Peyer's patch (tissue), 4 donors: ENCODE data around the gene CHMP1B. TPM values are rescaled to one million over a fixed set of nuclear protein-coding genes. Genes with fewer than 3 reads are reported as not detected.
"Not testable (repeated sequence)": the region's sequence is repeated elsewhere in the genome, so short reads cannot be mapped to it uniquely, and the experiment has no call there.

Experiments used
- DNase-seq, 3 donors: peaks; one replicate each; pipeline ENCODE4 v3.0.0-alpha.2; 2017 to 2019
- H3K27ac ChIP-seq, 4 donors: fragments of 200-600 bp; sonication (generic); one replicate each; pipeline ENCODE4 v1.5.1; 2016 to 2019
- H3K27me3 ChIP-seq, 2 donors: fragments of 200-600 bp; sonication (generic); one replicate each; pipeline ENCODE4 v1.5.1; 2019
- H3K36me3 ChIP-seq, 3 donors: fragments of 200-600 bp; sonication (generic); one replicate each; pipeline ENCODE4 v1.5.1; 2016 to 2019
- H3K4me1 ChIP-seq, 4 donors: fragments of 200-600 bp; sonication (generic); one replicate each; pipeline ENCODE4 v1.5.1; 2016 to 2019
- H3K4me3 ChIP-seq, 4 donors: fragments of 200-600 bp; sonication (generic); 1 replicate in 3 of 4; 2 replicates in 1 of 4; pipeline ENCODE4 v1.5.1; 2016 to 2019; ENCODE audit warnings: mild to moderate bottlenecking in 1 of 4
- H3K9me3 ChIP-seq, 4 donors: fragments of 200-600 bp; sonication (generic); one replicate each; pipeline ENCODE4 v1.5.1; 2016 to 2019; ENCODE audit warnings: mild to moderate bottlenecking in 1 of 4
- CTCF ChIP-seq, 6 experiments: fragments of 450-650 bp in 4 of 6; fragments of 200-600 bp in 2 of 6; sonication (generic) in 1 of 6; IDR thresholded peaks; one replicate each; pipeline ENCODE4 v1.5.1; 2017 to 2019; ENCODE audit warnings: antibody characterized with exemption in 6 of 6, mild to moderate bottlenecking in 3 of 6, moderate library complexity in 1 of 6
- POLR2A ChIP-seq, 2 donors: fragments of 450-650 bp; IDR thresholded peaks; one replicate each; pipeline ENCODE4 v1.5.1; 2017; ENCODE audit warnings: antibody characterized with exemption in 2 of 2, mild to moderate bottlenecking in 2 of 2, moderate library complexity in 2 of 2
- total RNA-seq, 4 donors: library from RNA; depleted of rRNA; stranded (reverse); fragments of >200 nt; gene quantifications; one replicate each; pipeline ENCODE4 v1.1.0, GENCODE V29; 2016

The CHMP1B gene
- total RNA-seq, 4 donors from 2014 or later, result 51.1 to 71.6 (median 65.0) TPM

- peak overlapping the region in 1 of 4 donors; percentile 12 for H3K4me3 ChIP-seq
- H3K27me3 ChIP-seq, result no peaks in the 10 kb centered on the region
- TF ChIP-seq POLR2A (IDR thresholded peaks at IDR 0.05), result no peak
- peak in 2 of 6 experiments; percentile 10 to 37 for TF ChIP-seq CTCF (IDR thresholded peaks at IDR 0.05)
- H3K36me3 ChIP-seq, result peaks cover 0 to 74% (median 0%) of the 10 kb centered on the region in 3 donors
- peak overlapping the region in 2 of 4 donors; percentile 21 to 59 for H3K27ac ChIP-seq
- H3K9me3 ChIP-seq, result no peaks in the 10 kb centered on the region
- H3K4me1 ChIP-seq, result peaks cover 0 to 20% (median 1%) of the 10 kb centered on the region in 4 donors
- DNase-seq, result peak in 1 of 3 donors; percentile 64
Observed at GRCh38 chr18:11887328-11888128, 36.3 kb downstream of the CHMP1B start.

DNA sequence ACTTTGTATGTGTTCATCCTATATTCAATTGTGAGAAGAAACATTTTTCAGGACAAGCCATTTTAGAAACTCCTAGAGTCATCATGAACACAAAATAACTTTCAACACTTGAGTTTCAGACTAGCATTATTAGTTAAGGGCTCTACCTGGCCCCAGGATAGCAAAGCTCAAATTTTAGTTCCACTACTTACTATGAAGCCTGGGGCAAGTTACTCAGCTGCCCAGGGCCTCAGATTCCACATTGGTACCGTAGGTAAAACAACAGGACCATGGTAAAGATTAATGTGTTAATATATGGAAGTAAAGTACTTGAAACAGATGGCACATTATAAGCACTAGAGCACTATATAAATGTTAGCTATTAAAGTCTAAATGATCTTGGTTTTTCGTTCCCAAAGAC is 37.5 kb downstream of the CHMP1B start:
- no peaks in the 10 kb centered on the region for H3K9me3 ChIP-seq
- no peaks in the 10 kb centered on the region for H3K27me3 ChIP-seq
- no peak overlapping the region for H3K27ac ChIP-seq
- H3K36me3 ChIP-seq, result peaks cover 0 to 82% (median 0%) of the 10 kb centered on the region in 3 donors
- peaks cover 0 to 20% (median 1%) of the 10 kb centered on the region in 4 donors for H3K4me1 ChIP-seq
- no peak for DNase-seq
- TF ChIP-seq CTCF (IDR thresholded peaks at IDR 0.05) (no peak), POLR2A (IDR thresholded peaks at IDR 0.05) (no peak)
- no peak overlapping the region for H3K4me3 ChIP-seq

DNA sequence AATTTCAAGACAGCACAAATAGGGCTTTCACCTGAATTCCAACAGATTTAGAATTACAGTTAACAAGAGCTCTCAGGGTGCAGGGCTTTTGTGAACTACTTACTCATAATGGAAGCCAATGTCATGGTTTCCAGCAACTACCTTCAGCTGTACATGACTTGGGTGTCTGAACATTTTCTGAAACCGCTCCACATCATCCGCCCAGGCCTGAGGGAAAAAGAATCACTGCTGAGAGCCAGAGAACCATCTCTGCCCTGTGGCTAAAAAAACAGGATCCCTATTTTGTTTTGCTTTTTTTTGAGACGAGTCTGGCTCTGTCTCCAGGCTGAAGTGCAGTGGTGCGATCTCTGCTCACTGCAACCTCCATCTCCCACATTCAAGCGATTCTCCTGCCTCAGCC is 38.1 kb downstream of the CHMP1B start:
- TF ChIP-seq POLR2A (IDR thresholded peaks at IDR 0.05) (no peak), CTCF (IDR thresholded peaks at IDR 0.05) (no peak)
- Histone ChIP-seq H3K27ac (no peak overlapping the region), H3K4me3 (no peak overlapping the region), H3K4me1 (peaks cover 0 to 20% (median 1%) of the 10 kb centered on the region in 4 donors), H3K9me3 (no peaks in the 10 kb centered on the region), H3K27me3 (no peaks in the 10 kb centered on the region), H3K36me3 (peaks cover 0 to 80% (median 0%) of the 10 kb centered on the region in 3 donors)
- no peak for DNase-seq

DNA sequence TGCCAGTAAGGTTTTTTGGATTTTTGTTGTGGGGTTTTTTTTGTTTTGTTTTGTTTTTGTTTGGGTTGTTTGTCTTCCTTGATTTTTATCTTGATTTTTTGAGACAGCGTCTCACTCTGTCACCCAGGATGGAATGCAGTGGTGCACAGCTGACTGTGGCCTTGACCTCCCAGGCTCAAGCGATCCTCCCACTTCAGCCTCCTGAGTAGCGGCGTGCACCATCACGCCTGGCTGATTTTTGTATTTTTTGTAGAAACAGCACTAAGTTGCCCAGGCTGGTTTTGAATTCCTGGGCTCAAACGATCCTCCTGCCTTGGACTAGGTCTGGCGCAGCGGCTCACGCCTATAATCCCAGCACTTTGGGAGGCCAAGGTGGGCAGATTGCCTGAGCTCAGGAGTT is 40.5 kb downstream of the CHMP1B start:
- H3K9me3 ChIP-seq, result no peaks in the 10 kb centered on the region
- H3K4me1 ChIP-seq, result peaks cover 0 to 13% (median 0%) of the 10 kb centered on the region in 4 donors
- DNase-seq, result peak in 1 of 3 donors; percentile 10
- peaks cover 0 to 71% (median 0%) of the 10 kb centered on the region in 3 donors for H3K36me3 ChIP-seq
- no peak overlapping the region for H3K27ac ChIP-seq
- no peak overlapping the region for H3K4me3 ChIP-seq
- H3K27me3 ChIP-seq, result no peaks in the 10 kb centered on the region
- TF ChIP-seq CTCF (IDR thresholded peaks at IDR 0.05) (no peak), POLR2A (IDR thresholded peaks at IDR 0.05) (no peak)

DNA sequence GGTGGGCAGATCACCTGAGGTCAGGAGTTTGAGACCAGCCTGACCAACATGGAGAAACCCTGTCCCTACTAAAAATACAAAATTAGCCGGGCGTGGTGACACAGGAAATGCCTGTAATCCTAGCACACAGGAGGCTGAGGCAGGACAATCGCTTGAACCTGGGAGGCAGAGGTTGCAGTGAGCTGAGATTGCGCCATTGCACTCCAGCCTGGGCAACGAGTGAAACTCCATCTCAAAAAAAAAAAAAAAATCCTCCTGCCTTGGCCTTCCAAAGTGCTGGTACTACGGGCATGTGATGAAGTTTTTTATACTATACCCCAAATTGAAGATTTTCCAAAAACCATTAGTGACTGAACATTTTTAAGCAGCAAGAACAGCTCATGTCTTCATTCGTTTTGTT is 41.2 kb downstream of the CHMP1B start:
- not testable (repeated sequence) for H3K27ac ChIP-seq, H3K27me3 ChIP-seq, H3K9me3 ChIP-seq, H3K4me1 ChIP-seq, H3K4me3 ChIP-seq
- H3K36me3 ChIP-seq, result peaks cover 0 to 66% (median 0%) of the 10 kb centered on the region in 3 donors
- peak in 1 of 3 donors; percentile 7 for DNase-seq

DNA sequence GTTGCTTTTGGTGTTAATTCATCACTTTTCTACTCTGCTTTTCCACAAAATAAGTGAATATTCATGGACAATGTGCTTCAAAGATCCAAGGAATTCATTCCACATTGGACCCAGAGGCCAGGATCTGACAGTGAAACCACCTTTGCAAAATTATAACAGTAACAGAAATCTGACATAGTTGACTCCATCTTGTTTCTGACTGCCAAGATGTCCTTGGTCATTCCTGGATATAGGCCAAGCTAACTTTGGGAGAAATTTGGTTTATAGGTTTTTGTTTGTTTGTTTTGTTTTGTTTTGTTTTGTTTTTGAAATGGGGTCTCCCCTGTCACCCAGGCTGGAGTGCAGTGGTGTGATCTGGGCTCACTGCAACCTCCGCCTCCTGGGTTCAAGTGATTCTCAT is 46.6 kb downstream of the CHMP1B start:
- no peaks in the 10 kb centered on the region for H3K27me3 ChIP-seq
- H3K4me3 ChIP-seq, result no peak overlapping the region
- TF ChIP-seq POLR2A (IDR thresholded peaks at IDR 0.05), result no peak
- H3K27ac ChIP-seq, result no peak overlapping the region
- no peaks in the 10 kb centered on the region for H3K4me1 ChIP-seq
- no peaks in the 10 kb centered on the region for H3K9me3 ChIP-seq
- H3K36me3 ChIP-seq, result peaks cover 0 to 27% (median 0%) of the 10 kb centered on the region in 3 donors
- DNase-seq, result no peak
